WERI-Rb-1 (cell line): ENCODE results near the gene CD55.

Source experiments
- DNase-seq: peaks from one replicate; pipeline ENCODE4 v3.0.0-alpha.2; 2020
- H3K27ac ChIP-seq: fragments of 250-450 bp; sonication (Bioruptor Pico); 2 replicates; pipeline ENCODE4 v1.5.1; 2020; ENCODE audit warnings: mild to moderate bottlenecking, moderate library complexity
- H3K27me3 ChIP-seq: fragments of 250-450 bp; sonication (Bioruptor Pico); 2 replicates; pipeline ENCODE4 v1.5.1; 2021; ENCODE audit warnings: mild to moderate bottlenecking, low read depth, moderate library complexity; ENCODE audit not compliant: insufficient read depth, severe bottlenecking
- H3K36me3 ChIP-seq: fragments of 250-450 bp; sonication (Bioruptor Pico); 2 replicates; pipeline ENCODE4 v1.5.1; 2020; ENCODE audit warnings: mild to moderate bottlenecking, moderate library complexity
- H3K4me3 ChIP-seq: 2 replicates; pipeline ENCODE4 v1.5.1; 2011; ENCODE audit warnings: low read depth, mild to moderate bottlenecking, control low read depth, low read length
- H3K9me3 ChIP-seq: fragments of 250-450 bp; sonication (Bioruptor Pico); 2 replicates; pipeline ENCODE4 v1.5.1; 2021; ENCODE audit warnings: mild to moderate bottlenecking, moderate library complexity; ENCODE audit not compliant: severe bottlenecking
- CTCF ChIP-seq: IDR thresholded peaks from 2 replicates; pipeline ENCODE4 v1.5.1; 2011; ENCODE audit warnings: low read depth, mild to moderate bottlenecking, control low read depth, inconsistent platforms, low read length

Gene CD55

DNA sequence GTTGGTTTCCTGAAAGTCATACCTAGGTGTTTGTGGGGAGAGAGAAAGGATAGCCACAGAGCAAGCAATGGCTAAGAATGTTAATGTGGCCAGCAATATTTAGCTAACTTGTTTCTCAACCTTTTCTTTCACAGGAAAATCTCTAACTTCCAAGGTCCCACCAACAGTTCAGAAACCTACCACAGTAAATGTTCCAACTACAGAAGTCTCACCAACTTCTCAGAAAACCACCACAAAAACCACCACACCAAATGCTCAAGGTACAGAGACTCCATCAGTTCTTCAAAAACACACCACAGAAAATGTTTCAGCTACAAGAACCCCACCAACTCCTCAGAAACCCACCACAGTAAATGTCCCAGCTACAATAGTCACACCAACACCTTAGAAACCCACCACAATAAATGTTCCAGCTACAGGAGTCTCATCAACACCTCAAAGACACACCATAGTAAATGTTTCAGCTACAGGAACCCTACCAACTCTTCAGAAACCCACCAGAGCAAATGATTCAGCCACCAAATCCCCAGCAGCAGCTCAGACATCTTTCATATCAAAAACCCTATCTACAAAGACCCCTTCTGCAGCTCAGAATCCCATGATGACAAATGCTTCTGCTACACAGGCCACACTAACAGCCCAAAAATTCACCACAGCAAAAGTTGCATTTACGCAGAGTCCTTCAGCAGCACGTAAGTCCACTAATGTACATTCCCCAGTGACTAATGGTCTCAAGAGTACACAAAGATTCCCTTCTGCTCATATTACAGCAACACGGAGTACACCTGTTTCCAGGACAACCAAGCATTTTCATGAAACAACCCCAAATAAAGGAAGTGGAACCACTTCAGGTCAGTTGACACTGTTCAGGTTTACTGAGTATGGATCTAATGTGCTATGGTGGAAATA, 15.3 kb downstream of the CD55 start:
- Histone ChIP-seq H3K36me3 (no peaks in the 10 kb centered on the region), H3K4me3 (no peak overlapping the region), H3K27ac (no peak overlapping the region), H3K27me3 (peaks cover 29% of the 10 kb centered on the region), H3K9me3 (peaks cover 3% of the 10 kb centered on the region)
- no peak for TF ChIP-seq CTCF
- DNase-seq, result no peak

DNA sequence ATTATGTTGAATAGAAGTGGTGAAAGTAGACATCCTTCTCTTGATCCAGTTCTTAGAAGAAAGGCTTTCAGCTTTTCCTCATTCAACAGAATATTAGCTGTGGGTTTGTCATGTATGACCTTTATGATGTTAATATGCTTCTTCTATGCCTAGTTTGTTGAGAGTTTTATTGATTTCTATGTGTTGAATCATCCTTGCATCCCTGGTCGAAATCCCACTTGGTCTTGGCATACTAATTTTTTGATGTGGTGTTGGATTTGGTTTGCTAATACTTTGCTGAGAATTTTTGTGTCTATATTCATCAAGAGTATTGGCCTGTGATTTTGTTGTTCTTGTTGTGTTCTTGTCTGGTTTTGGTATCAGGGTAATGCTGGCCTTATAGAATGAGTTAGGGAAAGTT, 20.9 kb downstream of the CD55 start:
- TF ChIP-seq CTCF, result no peak
- Histone ChIP-seq H3K4me3 (no peak overlapping the region), H3K27me3 (peaks cover 30% of the 10 kb centered on the region), H3K36me3 (no peaks in the 10 kb centered on the region), H3K9me3 (no peaks in the 10 kb centered on the region), H3K27ac (no peak overlapping the region)
- DNase-seq, result no peak

- Histone ChIP-seq H3K9me3 (peaks cover 2% of the 10 kb centered on the region), H3K4me3 (no peak overlapping the region), H3K27me3 (peaks cover 24% of the 10 kb centered on the region), H3K36me3 (no peaks in the 10 kb centered on the region), H3K27ac (no peak overlapping the region)
- no peak for DNase-seq
- no peak for TF ChIP-seq CTCF
Observed at GRCh38 chr1:207343675-207344074, 22.2 kb downstream of the CD55 start.

GRCh38 chr1:207344221-207344620, 22.7 kb downstream of the CD55 start:
- Histone ChIP-seq H3K36me3 (no peaks in the 10 kb centered on the region), H3K4me3 (no peak overlapping the region), H3K9me3 (peaks cover 4% of the 10 kb centered on the region), H3K27me3 (peaks cover 23% of the 10 kb centered on the region), H3K27ac (no peak overlapping the region)
- DNase-seq, result no peak
- no peak for TF ChIP-seq CTCF

- no peak overlapping the region for H3K4me3 ChIP-seq
- no peak overlapping the region for H3K27ac ChIP-seq
- no peaks in the 10 kb centered on the region for H3K36me3 ChIP-seq
- no peak for TF ChIP-seq CTCF
- no peak for DNase-seq
- peaks cover 28% of the 10 kb centered on the region for H3K27me3 ChIP-seq
- peaks cover 10% of the 10 kb centered on the region for H3K9me3 ChIP-seq
Observed at GRCh38 chr1:207345644-207346477, 24.4 kb downstream of the CD55 start.
